Liver (tissue), 9 donors: Measurements from ENCODE around the gene COPG2. TPM values are rescaled to one million over a fixed set of nuclear protein-coding genes. Genes with fewer than 3 reads are reported as not detected.
"Not testable (repeated sequence)": the region's sequence is repeated elsewhere in the genome, so short reads cannot be mapped to it uniquely, and the experiment has no call there.

Experiments used
- DNase-seq: peaks from one replicate; pipeline ENCODE4 v3.0.0-alpha.2; 2017; ENCODE audit warnings: low spot score
- H3K27ac ChIP-seq, 2 donors: one replicate each; pipeline ENCODE4 v1.7.0; 2013; ENCODE audit warnings: inconsistent platforms in 2 of 2, low read length in 2 of 2, control low read depth in 1 of 2, low read depth in 1 of 2, mild to moderate bottlenecking in 1 of 2
- H3K27me3 ChIP-seq, 4 donors: one replicate each; pipeline versions ENCODE4 v1.6.1 to v1.7.0; 2013; ENCODE audit warnings: low read length in 3 of 4, inconsistent platforms in 1 of 4, mild to moderate bottlenecking in 1 of 4, moderate library complexity in 1 of 4; ENCODE audit not compliant: control insufficient read depth in 4 of 4, insufficient read depth in 4 of 4
- H3K36me3 ChIP-seq, 4 donors: one replicate each; pipeline versions ENCODE4 v1.6.1 to v1.7.0; 2013; ENCODE audit warnings: low read length in 3 of 4, mild to moderate bottlenecking in 3 of 4, low read depth in 1 of 4, moderate library complexity in 1 of 4; ENCODE audit not compliant: control insufficient read depth in 4 of 4, insufficient read depth in 3 of 4
- H3K4me1 ChIP-seq, 4 donors: one replicate each; pipeline versions ENCODE4 v1.6.1 to v1.7.0; 2013; ENCODE audit warnings: low read length in 3 of 4, mild to moderate bottlenecking in 3 of 4, moderate library complexity in 1 of 4; ENCODE audit not compliant: control insufficient read depth in 4 of 4, insufficient read depth in 4 of 4
- H3K4me3 ChIP-seq, 3 donors: one replicate each; pipeline versions ENCODE4 v1.6.1 to v1.7.0; 2013; ENCODE audit warnings: low read length in 3 of 3, control low read depth in 1 of 3, low read depth in 1 of 3, mild to moderate bottlenecking in 1 of 3
- H3K9ac ChIP-seq, 2 donors: one replicate each; pipeline ENCODE4 v1.7.0; 2013; ENCODE audit warnings: low read length in 2 of 2, mild to moderate bottlenecking in 2 of 2, moderate library complexity in 2 of 2, control low read depth in 1 of 2, low read depth in 1 of 2
- H3K9me3 ChIP-seq, 4 donors: one replicate each; pipeline versions ENCODE4 v1.6.1 to v1.7.0; 2013; ENCODE audit warnings: low read length in 3 of 4; ENCODE audit not compliant: control insufficient read depth in 4 of 4
- EGR1 ChIP-seq, 2 donors: IDR thresholded peaks; 2 replicates each; pipeline ENCODE4 v1.6.1; 2016 to 2018; ENCODE audit warnings: antibody characterized with exemption in 2 of 2, low read depth in 2 of 2
- FOXA1 ChIP-seq: IDR thresholded peaks from 2 replicates; pipeline ENCODE4 v1.6.1; 2016; ENCODE audit warnings: antibody characterized with exemption
- FOXA2 ChIP-seq: IDR thresholded peaks from 2 replicates; pipeline ENCODE4 v1.6.1; 2016; ENCODE audit warnings: antibody characterized with exemption
- GABPA ChIP-seq, 2 donors: IDR thresholded peaks in 1 of 2; conservative IDR thresholded peaks in 1 of 2; 2 replicates each; pipeline ENCODE4 v1.6.1; 2016; ENCODE audit warnings: antibody characterized with exemption in 2 of 2, mild to moderate bottlenecking in 1 of 2, moderate library complexity in 1 of 2
- HNF4A ChIP-seq, 2 donors: conservative IDR thresholded peaks; 2 replicates each; pipeline ENCODE4 v1.6.1; 2016; ENCODE audit warnings: antibody characterized with exemption in 2 of 2, mild to moderate bottlenecking in 2 of 2
- HNF4G ChIP-seq: IDR thresholded peaks from 2 replicates; pipeline ENCODE4 v1.6.1; 2016; ENCODE audit warnings: antibody characterized with exemption
- JUND ChIP-seq, 2 donors: IDR thresholded peaks; 2 replicates each; pipeline ENCODE4 v1.6.1; 2016; ENCODE audit warnings: antibody characterized with exemption in 2 of 2
- NR2F2 ChIP-seq: IDR thresholded peaks from 2 replicates; pipeline ENCODE4 v1.6.1; 2016; ENCODE audit warnings: antibody characterized with exemption
- RXRA ChIP-seq, 2 donors: IDR thresholded peaks; 2 replicates each; pipeline ENCODE4 v1.6.1; 2017 to 2018; ENCODE audit warnings: antibody characterized with exemption in 2 of 2, mild to moderate bottlenecking in 1 of 2
- SP1 ChIP-seq: IDR thresholded peaks from 2 replicates; pipeline ENCODE4 v1.6.1; 2018; ENCODE audit warnings: antibody characterized with exemption, mild to moderate bottlenecking
- TAF1 ChIP-seq: conservative IDR thresholded peaks from 2 replicates; pipeline ENCODE4 v1.6.1; 2016; ENCODE audit warnings: antibody characterized with exemption, mild to moderate bottlenecking
- YY1 ChIP-seq: IDR thresholded peaks from 2 replicates; pipeline ENCODE4 v1.6.1; 2016; ENCODE audit warnings: antibody characterized with exemption, mild to moderate bottlenecking
- WGBS: extraction: QIAGEN DNeasy Blood & Tissue Kit; methylation state at CpG from one replicate; pipeline ENCODE4 v1.1.7; 2013; 5-methylcytosine and 5-hydroxymethylcytosine counted together
- polyA plus RNA-seq, 2 donors: library from polyadenylated mRNA; stranded (reverse) in 1 of 2; unstranded in 1 of 2; fragments of 200-250 nt in 1 of 2; fragments of >200 nt in 1 of 2; fragmentation: Nextera tagmentation in 1 of 2; extraction: Ambion mirVana in 1 of 2; gene quantifications; one replicate each; pipeline versions ENCODE4 v1.2.1 to v1.2.3, GENCODE V29; 2013 to 2015
- total RNA-seq, 2 donors: library from RNA; depleted of rRNA; stranded (reverse); fragments of >200 nt; gene quantifications; one replicate each; pipeline ENCODE4 v1.2.3, GENCODE V29; 2014
- TF ChIP-seq, protein P1 (sequence below): IDR thresholded peaks from 2 replicates; pipeline ENCODE4 v1.6.1; 2016; ENCODE audit warnings: antibody characterized with exemption
- TF ChIP-seq, protein P2 (sequence below): IDR thresholded peaks from 2 replicates; pipeline ENCODE4 v1.6.1; 2016; ENCODE audit warnings: antibody characterized with exemption
- TF ChIP-seq, protein P3 (sequence below): fragments of 150-350 bp; IDR thresholded peaks from 2 replicates; pipeline ENCODE4 v1.5.1; 2017; ENCODE audit warnings: improper control_type of control experiment, low read depth, low read length; ENCODE audit not compliant: missing input control
- TF ChIP-seq, protein P4 (sequence below): IDR thresholded peaks from 2 replicates; pipeline ENCODE4 v1.6.1; 2016; ENCODE audit warnings: antibody characterized with exemption, mild to moderate bottlenecking
- donor health status: healthy.
- donor health status: healthy.
- donor health status: healthy.
- donor health status: healthy.
- donor health status: healthy.

Gene COPG2
- total and polyA plus RNA-seq, 4 donors: 0.99 to 10.3 (median 4.7) TPM

DNA sequence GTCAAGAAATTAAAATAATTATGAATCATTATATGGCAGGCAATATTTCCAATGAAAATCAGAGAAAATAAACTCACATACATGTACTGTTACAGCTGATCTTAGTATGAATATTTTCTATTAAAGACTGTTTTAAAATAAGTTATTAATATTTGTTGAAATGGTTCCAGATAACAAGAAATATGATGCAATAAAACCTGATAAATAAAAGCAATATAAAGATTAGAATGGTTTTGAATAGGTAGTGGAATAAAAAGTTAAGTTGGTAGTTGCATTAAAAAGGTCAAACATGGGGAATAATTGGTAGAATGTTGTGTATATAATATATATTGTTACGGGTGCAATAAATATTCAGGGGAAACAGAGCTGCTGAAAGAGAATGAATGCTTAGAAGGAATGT, 124.2 kb downstream of the COPG2 start:
- no peak overlapping the region for H3K9ac ChIP-seq
- no peaks in the 10 kb centered on the region for H3K4me1 ChIP-seq
- TF ChIP-seq SP1: no peak
- TF ChIP-seq, protein P1, sequence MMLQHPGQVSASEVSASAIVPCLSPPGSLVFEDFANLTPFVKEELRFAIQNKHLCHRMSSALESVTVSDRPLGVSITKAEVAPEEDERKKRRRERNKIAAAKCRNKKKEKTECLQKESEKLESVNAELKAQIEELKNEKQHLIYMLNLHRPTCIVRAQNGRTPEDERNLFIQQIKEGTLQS: no peak
- TF ChIP-seq TAF1: no peak
- TF ChIP-seq, protein P2, sequence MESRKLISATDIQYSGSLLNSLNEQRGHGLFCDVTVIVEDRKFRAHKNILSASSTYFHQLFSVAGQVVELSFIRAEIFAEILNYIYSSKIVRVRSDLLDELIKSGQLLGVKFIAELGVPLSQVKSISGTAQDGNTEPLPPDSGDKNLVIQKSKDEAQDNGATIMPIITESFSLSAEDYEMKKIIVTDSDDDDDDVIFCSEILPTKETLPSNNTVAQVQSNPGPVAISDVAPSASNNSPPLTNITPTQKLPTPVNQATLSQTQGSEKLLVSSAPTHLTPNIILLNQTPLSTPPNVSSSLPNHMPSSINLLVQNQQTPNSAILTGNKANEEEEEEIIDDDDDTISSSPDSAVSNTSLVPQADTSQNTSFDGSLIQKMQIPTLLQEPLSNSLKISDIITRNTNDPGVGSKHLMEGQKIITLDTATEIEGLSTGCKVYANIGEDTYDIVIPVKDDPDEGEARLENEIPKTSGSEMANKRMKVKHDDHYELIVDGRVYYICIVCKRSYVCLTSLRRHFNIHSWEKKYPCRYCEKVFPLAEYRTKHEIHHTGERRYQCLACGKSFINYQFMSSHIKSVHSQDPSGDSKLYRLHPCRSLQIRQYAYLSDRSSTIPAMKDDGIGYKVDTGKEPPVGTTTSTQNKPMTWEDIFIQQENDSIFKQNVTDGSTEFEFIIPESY: no peak
- no peak for TF ChIP-seq JUND (IDR thresholded peaks at IDR 0.05)
- no peak for TF ChIP-seq YY1
- TF ChIP-seq, protein P3, sequence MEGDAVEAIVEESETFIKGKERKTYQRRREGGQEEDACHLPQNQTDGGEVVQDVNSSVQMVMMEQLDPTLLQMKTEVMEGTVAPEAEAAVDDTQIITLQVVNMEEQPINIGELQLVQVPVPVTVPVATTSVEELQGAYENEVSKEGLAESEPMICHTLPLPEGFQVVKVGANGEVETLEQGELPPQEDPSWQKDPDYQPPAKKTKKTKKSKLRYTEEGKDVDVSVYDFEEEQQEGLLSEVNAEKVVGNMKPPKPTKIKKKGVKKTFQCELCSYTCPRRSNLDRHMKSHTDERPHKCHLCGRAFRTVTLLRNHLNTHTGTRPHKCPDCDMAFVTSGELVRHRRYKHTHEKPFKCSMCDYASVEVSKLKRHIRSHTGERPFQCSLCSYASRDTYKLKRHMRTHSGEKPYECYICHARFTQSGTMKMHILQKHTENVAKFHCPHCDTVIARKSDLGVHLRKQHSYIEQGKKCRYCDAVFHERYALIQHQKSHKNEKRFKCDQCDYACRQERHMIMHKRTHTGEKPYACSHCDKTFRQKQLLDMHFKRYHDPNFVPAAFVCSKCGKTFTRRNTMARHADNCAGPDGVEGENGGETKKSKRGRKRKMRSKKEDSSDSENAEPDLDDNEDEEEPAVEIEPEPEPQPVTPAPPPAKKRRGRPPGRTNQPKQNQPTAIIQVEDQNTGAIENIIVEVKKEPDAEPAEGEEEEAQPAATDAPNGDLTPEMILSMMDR: no peak
- TF ChIP-seq HNF4A (conservative IDR thresholded peaks at IDR 0.05): no peak
- H3K4me3 ChIP-seq: no peak overlapping the region
- no peak for DNase-seq
- H3K36me3 ChIP-seq: no peaks in the 10 kb centered on the region
- H3K9me3 ChIP-seq: no peaks in the 10 kb centered on the region
- no peak overlapping the region for H3K27ac ChIP-seq
- WGBS: 96% methylated on average over 1 of the region's 1 CpG
- H3K27me3 ChIP-seq: no peaks in the 10 kb centered on the region

GRCh38 chr7:130543487-130544010, 125.0 kb downstream of the COPG2 start:
- WGBS: 98% methylated on average over 2 of the region's 2 CpGs
- Histone ChIP-seq H3K27ac (no peak overlapping the region), H3K4me3 (no peak overlapping the region), H3K27me3 (no peaks in the 10 kb centered on the region), H3K36me3 (no peaks in the 10 kb centered on the region), H3K4me1 (no peaks in the 10 kb centered on the region), H3K9ac (no peak overlapping the region), H3K9me3 (no peaks in the 10 kb centered on the region)
- TF ChIP-seq, protein P4, sequence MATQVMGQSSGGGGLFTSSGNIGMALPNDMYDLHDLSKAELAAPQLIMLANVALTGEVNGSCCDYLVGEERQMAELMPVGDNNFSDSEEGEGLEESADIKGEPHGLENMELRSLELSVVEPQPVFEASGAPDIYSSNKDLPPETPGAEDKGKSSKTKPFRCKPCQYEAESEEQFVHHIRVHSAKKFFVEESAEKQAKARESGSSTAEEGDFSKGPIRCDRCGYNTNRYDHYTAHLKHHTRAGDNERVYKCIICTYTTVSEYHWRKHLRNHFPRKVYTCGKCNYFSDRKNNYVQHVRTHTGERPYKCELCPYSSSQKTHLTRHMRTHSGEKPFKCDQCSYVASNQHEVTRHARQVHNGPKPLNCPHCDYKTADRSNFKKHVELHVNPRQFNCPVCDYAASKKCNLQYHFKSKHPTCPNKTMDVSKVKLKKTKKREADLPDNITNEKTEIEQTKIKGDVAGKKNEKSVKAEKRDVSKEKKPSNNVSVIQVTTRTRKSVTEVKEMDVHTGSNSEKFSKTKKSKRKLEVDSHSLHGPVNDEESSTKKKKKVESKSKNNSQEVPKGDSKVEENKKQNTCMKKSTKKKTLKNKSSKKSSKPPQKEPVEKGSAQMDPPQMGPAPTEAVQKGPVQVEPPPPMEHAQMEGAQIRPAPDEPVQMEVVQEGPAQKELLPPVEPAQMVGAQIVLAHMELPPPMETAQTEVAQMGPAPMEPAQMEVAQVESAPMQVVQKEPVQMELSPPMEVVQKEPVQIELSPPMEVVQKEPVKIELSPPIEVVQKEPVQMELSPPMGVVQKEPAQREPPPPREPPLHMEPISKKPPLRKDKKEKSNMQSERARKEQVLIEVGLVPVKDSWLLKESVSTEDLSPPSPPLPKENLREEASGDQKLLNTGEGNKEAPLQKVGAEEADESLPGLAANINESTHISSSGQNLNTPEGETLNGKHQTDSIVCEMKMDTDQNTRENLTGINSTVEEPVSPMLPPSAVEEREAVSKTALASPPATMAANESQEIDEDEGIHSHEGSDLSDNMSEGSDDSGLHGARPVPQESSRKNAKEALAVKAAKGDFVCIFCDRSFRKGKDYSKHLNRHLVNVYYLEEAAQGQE: no peak
- no peak for TF ChIP-seq EGR1 (IDR thresholded peaks at IDR 0.05; ENCODE audit: low read depth in 2 of 2)
- TF ChIP-seq, protein P2: no peak
- no peak for TF ChIP-seq JUND (IDR thresholded peaks at IDR 0.05)
- no peak for TF ChIP-seq HNF4G
- no peak for TF ChIP-seq NR2F2
- TF ChIP-seq RXRA (IDR thresholded peaks at IDR 0.05): no peak
- TF ChIP-seq, protein P3: no peak
- TF ChIP-seq GABPA (IDR thresholded peaks at IDR 0.05 in 1 of 2, conservative IDR thresholded peaks at IDR 0.05 in 1 of 2): no peak
- TF ChIP-seq HNF4A (conservative IDR thresholded peaks at IDR 0.05): no peak
- TF ChIP-seq FOXA2: no peak
- no peak for TF ChIP-seq TAF1
- no peak for TF ChIP-seq FOXA1
- TF ChIP-seq, protein P1: no peak
- DNase-seq: no peak

DNA sequence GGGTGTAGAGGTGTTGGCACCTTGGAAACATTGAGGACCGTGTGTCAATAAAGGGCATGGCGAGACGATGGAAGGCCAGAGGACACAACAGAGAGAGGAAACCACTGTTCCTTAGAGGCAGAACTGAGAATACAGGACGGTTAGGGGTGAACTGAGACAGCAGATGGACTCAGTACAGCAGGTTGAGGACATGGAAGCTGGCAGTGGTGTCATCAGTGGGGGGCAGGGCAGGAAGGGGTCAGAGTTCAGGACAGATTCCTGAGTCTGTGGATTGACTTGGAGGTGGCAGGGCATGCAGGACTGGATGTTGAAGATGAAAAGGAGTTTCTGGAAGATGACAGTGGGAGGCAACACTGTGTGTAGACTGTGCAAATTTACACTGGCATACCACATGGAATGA, 126.3 kb downstream of the COPG2 start:
- 74% methylated on average over 4 of the region's 4 CpGs for WGBS
- not testable (repeated sequence) for H3K36me3 ChIP-seq, DNase-seq, H3K9me3 ChIP-seq, H3K4me3 ChIP-seq, H3K27me3 ChIP-seq, H3K4me1 ChIP-seq, H3K9ac ChIP-seq, H3K27ac ChIP-seq
